K562 (cell line): Measurements from ENCODE around the gene SSR4. TPM values are rescaled to one million over a fixed set of nuclear protein-coding genes. Genes with fewer than 3 reads are reported as not detected.

Source experiments
- ATAC-seq: fragments of 200-7000 bp; cut with Tn5 transposase; 3 replicates; pipeline ENCODE4 v1.9.1; 2020; ENCODE audit warnings: moderate library complexity
- BruUV-seq: library from RNA; stranded (reverse); fragments of 400-500 nt; replicated peaks from 2 replicates; lab custom pipeline; 2021; lab: Mats Ljungman, UMichigan
- CTCF ChIA-PET: fragments of 300-600 bp; formaldehyde crosslinking; extraction: SDS; loops from one replicate; lab custom pipeline; 2021; ENCODE audit warnings: low intra/inter-chr PET ratio; lab: Yijun Ruan, JAX
- POLR2A ChIA-PET: fragments of 300-600, 350-650 bp; sonication (Branson Sonifier 250); formaldehyde crosslinking; extraction: SDS; loops from one replicate; lab custom pipeline; 2021; ENCODE audit warnings: antibody characterized with exemption, inconsistent platforms; lab: Yijun Ruan, JAX
- DNase-seq, 4 experiments: peaks; one replicate each; pipeline versions ENCODE4 v3.0.0 to v3.0.0-alpha.2; 2011 to 2018; ENCODE audit warnings: low spot score in 3 of 4, mixed read lengths in 3 of 4; ENCODE audit errors: extremely low read depth in 1 of 4
- FAIRE-seq: peaks from 2 replicates; lab custom pipeline; 2011; peaks lifted over from hg19 to GRCh38; lab: Jason Lieb, UNC
- H2AFZ ChIP-seq: 2 replicates; pipeline ENCODE4 v1.6.0; 2011; ENCODE audit warnings: low read depth, low read length, control low read depth, inconsistent platforms
- H3K27ac ChIP-seq: fragments of 200-600 bp; 3 replicates; pipeline ENCODE4 v1.8.0; 2011; ENCODE audit warnings: low read depth, mild to moderate bottlenecking, control low read depth, inconsistent platforms, low read length, moderate library complexity, mixed read lengths; ENCODE audit errors: extremely low read depth
- H3K27me3 ChIP-seq, 2 experiments: fragments of 300-600 bp in 1 of 2; 2 replicates in 1 of 2; 3 replicates in 1 of 2; pipeline versions ENCODE4 v1.6.0 to v1.8.0; 2011; ENCODE audit warnings: inconsistent platforms in 2 of 2, low read length in 2 of 2, mild to moderate bottlenecking in 1 of 2, mixed read lengths in 1 of 2, moderate library complexity in 1 of 2; ENCODE audit not compliant: control insufficient read depth in 2 of 2, insufficient read depth in 2 of 2
- H3K36me3 ChIP-seq: fragments of 300-600 bp; 3 replicates; pipeline ENCODE4 v1.8.0; 2011; ENCODE audit warnings: mild to moderate bottlenecking, low read length, inconsistent platforms; ENCODE audit not compliant: control insufficient read depth, insufficient read depth
- H3K4me1 ChIP-seq, 2 experiments: fragments of 200-600 bp in 1 of 2; replicated peaks in 1 of 2; 2 replicates in 1 of 2; 3 replicates in 1 of 2; pipeline versions ENCODE4 v1.5.1 to v1.8.0; 2011; ENCODE audit warnings: inconsistent platforms in 2 of 2, low read length in 2 of 2, mild to moderate bottlenecking in 1 of 2, mixed read lengths in 1 of 2, moderate library complexity in 1 of 2; ENCODE audit not compliant: control insufficient read depth in 2 of 2, insufficient read depth in 2 of 2
- H3K4me2 ChIP-seq: 2 replicates; pipeline ENCODE4 v1.6.1; 2011; ENCODE audit warnings: low read length, control low read depth, inconsistent platforms, mixed read lengths; ENCODE audit not compliant: insufficient read depth
- H3K4me3 ChIP-seq: fragments of 200-600 bp; sonication (generic), shearing (Covaris generic); 2 replicates; pipeline ENCODE4 v1.5.1; 2016; ENCODE audit warnings: control low read depth, inconsistent platforms
- H3K79me2 ChIP-seq: fragments of 200-600 bp; 3 replicates; pipeline ENCODE4 v1.8.0; 2011; ENCODE audit warnings: low read length, inconsistent platforms; ENCODE audit not compliant: control insufficient read depth, insufficient read depth
- H3K9ac ChIP-seq, 2 experiments: 2 replicates each; pipeline versions ENCODE4 v1.6.0 to v1.6.1; 2011; ENCODE audit warnings: low read depth in 2 of 2, low read length in 2 of 2, control low read depth in 1 of 2, inconsistent platforms in 1 of 2, mild to moderate bottlenecking in 1 of 2, mixed read lengths in 1 of 2; ENCODE audit not compliant: insufficient read depth in 1 of 2
- H3K9me1 ChIP-seq: one replicate; pipeline ENCODE4 v1.6.0; 2011; ENCODE audit warnings: inconsistent platforms, mild to moderate bottlenecking, low read length, moderate library complexity; ENCODE audit not compliant: control insufficient read depth, insufficient read depth
- H3K9me3 ChIP-seq: replicated peaks from 2 replicates; pipeline ENCODE4 v1.5.1; 2011; ENCODE audit warnings: low read depth, low read length, inconsistent platforms; ENCODE audit not compliant: control insufficient read depth, insufficient read depth
- H4K20me1 ChIP-seq: replicated peaks from 2 replicates; pipeline ENCODE4 v1.6.1; 2011; ENCODE audit warnings: low read length, inconsistent platforms, mixed read lengths; ENCODE audit not compliant: control insufficient read depth, insufficient read depth
- CBX2 ChIP-seq: fragments of 200-600 bp; sonication (generic); IDR thresholded peaks from one replicate; pipeline ENCODE4 v1.6.1; 2012; ENCODE audit warnings: mild to moderate bottlenecking, low read length, inconsistent platforms; ENCODE audit not compliant: insufficient read depth, poor library complexity, severe bottlenecking
- CEBPB ChIP-seq: fragments of 450-650 bp; IDR thresholded peaks from 2 replicates; pipeline ENCODE4 v1.6.1; 2016; ENCODE audit warnings: missing genetic modification characterization, missing compliant biosample characterization
- OTX1 ChIP-seq: fragments of 450-650 bp; formaldehyde crosslinking; IDR thresholded peaks from 2 replicates; pipeline ENCODE4 v1.4.0; 2022; ENCODE audit warnings: mild to moderate bottlenecking
- POLR2G ChIP-seq: fragments of 200-400 bp; formaldehyde crosslinking; IDR thresholded peaks from 2 replicates; pipeline ENCODE4 v1.6.1; 2017; ENCODE audit warnings: low read depth, mild to moderate bottlenecking, antibody characterized with exemption, low read length, moderate library complexity
- SRSF3 ChIP-seq: fragments of 200-400 bp; formaldehyde crosslinking; IDR thresholded peaks from 2 replicates; pipeline ENCODE4 v1.6.1; 2016; ENCODE audit warnings: mild to moderate bottlenecking, low read length, moderate library complexity; ENCODE audit not compliant: insufficient read depth
- TRIM28 ChIP-seq: fragments of 450-650 bp; IDR thresholded peaks from 2 replicates; pipeline ENCODE4 v1.6.1; 2017
- U2AF2 ChIP-seq: fragments of 200-400 bp; formaldehyde crosslinking; optimal IDR thresholded peaks from 2 replicates; pipeline ENCODE3; 2017; ENCODE audit warnings: low read depth, mild to moderate bottlenecking, low read length
- ZNF24 ChIP-seq: fragments of 450-650 bp; IDR thresholded peaks from 2 replicates; pipeline ENCODE4 v1.6.1; 2016
- ZNF324 ChIP-seq: fragments of 250-450 bp; sonication (Bioruptor Pico); IDR thresholded peaks from 2 replicates; pipeline ENCODE4 v1.4.0; 2020; ENCODE audit warnings: mild to moderate bottlenecking
- ZNF507 ChIP-seq: conservative IDR thresholded peaks from 2 replicates; pipeline ENCODE4 v1.6.1; 2017; ENCODE audit warnings: missing genetic modification characterization, missing compliant biosample characterization
- ZNF707 ChIP-seq: fragments of 250-450 bp; sonication (Bioruptor Pico); conservative IDR thresholded peaks from 2 replicates; pipeline ENCODE4 v1.8.0; 2022; ENCODE audit warnings: inconsistent platforms, mild to moderate bottlenecking, moderate library complexity
- WGBS: fragments of 100-300 bp; shearing (Covaris generic); methylation state at CpG from one replicate; pipeline ENCODE4 v1.1.6; 2016; ENCODE audit warnings: low coverage, mixed read lengths; ENCODE audit not compliant: insufficient coverage; ENCODE audit errors: missing lambda C conversion rate; 5-methylcytosine and 5-hydroxymethylcytosine counted together
- in situ Hi-C: fragments of 300-500 bp; cut with MboI; formaldehyde crosslinking; loops from 4 replicates; pipeline ENCODE4 v1.15.0; 2018; ENCODE audit warnings: inconsistent platforms, mixed read lengths
- intact Hi-C: fragments of 100-400 bp; cut with micrococcal nuclease; formaldehyde crosslinking; loops from 2 replicates; pipeline ENCODE4 v1.14.2; 2022
- polyA plus RNA-seq, 8 experiments: library from polyadenylated mRNA; depleted of rRNA in 4 of 8; stranded (reverse) in 5 of 8; unstranded in 3 of 8; fragments of >200 nt; fragmentation: Nextera tagmentation in 2 of 8; fragmentation: Illumina TruSeq in 1 of 8; extraction: Ambion mirVana in 2 of 8; extraction: Trizol in 1 of 8; gene quantifications; 2 replicates each; pipeline versions ENCODE4 v1.2.1 to v1.2.3, GENCODE V29; 2011 to 2014; ENCODE audit warnings: inconsistent platforms in 1 of 8, missing spikeins in 1 of 8
- total RNA-seq, 7 experiments: library from RNA; depleted of rRNA in 6 of 7; stranded (reverse); fragments of >200 nt in 6 of 7; fragmentation: Illumina TruSeq in 2 of 7; extraction: Trizol in 2 of 7; gene quantifications; 2 replicates each; pipeline versions ENCODE4 v1.2.1 to v1.2.3, GENCODE V29; 2011 to 2021; ENCODE audit warnings: low replicate concordance in 1 of 7
- TF ChIP-seq, protein P1 (sequence below): fragments of 450-650 bp; formaldehyde crosslinking; IDR thresholded peaks from 2 replicates; pipeline ENCODE4 v1.4.0; 2022; ENCODE audit warnings: mild to moderate bottlenecking, moderate library complexity

SSR4 gene
- total and polyA plus RNA-seq, 9 of the 15 experiments (the other 6 are each of a cell fraction or from before 2014, with no cell fraction given), result 146 to 492 (median 272) TPM

GRCh38 chrX:153820601-153821000, 26.1 kb downstream of the SSR4 start:
- H3K27me3 ChIP-seq, result peaks cover 10 to 20% of the 10 kb centered on the region in 2 experiments; a peak in 3 of 5 replicates
- peaks cover 5 to 18% of the 10 kb centered on the region in 2 experiments; a peak in 4 of 5 replicates for H3K4me1 ChIP-seq
- POLR2A ChIA-PET, result no interaction called here
- FAIRE-seq (no peak), ATAC-seq (no peak), DNase-seq (no peak)
- no peaks in the 10 kb centered on the region for H3K9me3 ChIP-seq
- BruUV-seq, result no TSS peak
- H3K4me2 ChIP-seq, result no peak overlapping the region
- CTCF ChIA-PET, result no interaction called here
- H3K27ac ChIP-seq, result no peak overlapping the region
- H3K4me3 ChIP-seq, result no peak overlapping the region
- TF ChIP-seq U2AF2 (no peak), CEBPB (tag) (no peak), SRSF3 (no peak), ZNF324 (CRISPR knock-in tag) (no peak), ZNF707 (CRISPR knock-in tag) (no peak), CBX2 (no peak), OTX1 (no peak), POLR2G (no peak), ZNF507 (tag) (no peak), TRIM28 (no peak), ZNF24 (no peak)
- TF ChIP-seq, protein P1, sequence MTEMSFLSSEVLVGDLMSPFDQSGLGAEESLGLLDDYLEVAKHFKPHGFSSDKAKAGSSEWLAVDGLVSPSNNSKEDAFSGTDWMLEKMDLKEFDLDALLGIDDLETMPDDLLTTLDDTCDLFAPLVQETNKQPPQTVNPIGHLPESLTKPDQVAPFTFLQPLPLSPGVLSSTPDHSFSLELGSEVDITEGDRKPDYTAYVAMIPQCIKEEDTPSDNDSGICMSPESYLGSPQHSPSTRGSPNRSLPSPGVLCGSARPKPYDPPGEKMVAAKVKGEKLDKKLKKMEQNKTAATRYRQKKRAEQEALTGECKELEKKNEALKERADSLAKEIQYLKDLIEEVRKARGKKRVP (CRISPR knock-in tag), result no peak
- no peaks in the 10 kb centered on the region; the same call in 1 of the 2 replicates for H4K20me1 ChIP-seq
- in situ Hi-C loops (no loop called here), intact Hi-C loops (no loop called here)
- H3K9me1 ChIP-seq, result no peaks in the 10 kb centered on the region
- no peak overlapping the region for H2AFZ ChIP-seq
- no peaks in the 10 kb centered on the region for H3K79me2 ChIP-seq
- H3K36me3 ChIP-seq, result no peaks in the 10 kb centered on the region
- no peak overlapping the region for H3K9ac ChIP-seq
- 10% methylated on average over 7 of the region's 7 CpGs for WGBS
